Fibroblast of pulmonary artery (primary cell): Measurements from ENCODE around the gene DLGAP4.

Experiments used
- DNase-seq: peaks from one replicate; pipeline ENCODE4 v3.0.0-alpha.2; 2010; ENCODE audit warnings: low read depth
- H3K4me3 ChIP-seq: replicated peaks from 2 replicates; pipeline ENCODE4 v1.5.1; 2011; ENCODE audit warnings: low read depth, mild to moderate bottlenecking, control low read depth, low read length, moderate library complexity
- CTCF ChIP-seq: IDR thresholded peaks from 2 replicates; pipeline ENCODE4 v1.5.1; 2011; ENCODE audit warnings: mild to moderate bottlenecking, control low read depth, low read length, inconsistent platforms; ENCODE audit errors: missing control alignments

The DLGAP4 gene

GRCh38 chr20:36314734-36315544 is 8.8 kb downstream of the DLGAP4 start:
- no peak overlapping the region for H3K4me3 ChIP-seq
- DNase-seq = no peak
- no peak for TF ChIP-seq CTCF

GRCh38 chr20:36315545-36316351 is 9.6 kb downstream of the DLGAP4 start:
- TF ChIP-seq CTCF = no peak
- no peak overlapping the region for H3K4me3 ChIP-seq
- DNase-seq = no peak

- no peak for DNase-seq
- H3K4me3 ChIP-seq = no peak overlapping the region
- no peak for TF ChIP-seq CTCF
Measured at GRCh38 chr20:36317675-36318074, 11.5 kb downstream of the DLGAP4 start.

GRCh38 chr20:36318166-36318565 is 12.0 kb downstream of the DLGAP4 start:
- no peak for TF ChIP-seq CTCF
- DNase-seq = no peak
- no peak overlapping the region for H3K4me3 ChIP-seq

- TF ChIP-seq CTCF = no peak
- no peak overlapping the region for H3K4me3 ChIP-seq
- DNase-seq = no peak
Measured at GRCh38 chr20:36319356-36320260, 13.5 kb downstream of the DLGAP4 start.

- no peak for TF ChIP-seq CTCF
- no peak for DNase-seq
- H3K4me3 ChIP-seq = no peak overlapping the region
Measured at GRCh38 chr20:36320261-36320897, 14.2 kb downstream of the DLGAP4 start.
